ENCODE data around the gene ST8SIA6. TPM values are rescaled to one million over a fixed set of nuclear protein-coding genes. Genes with fewer than 3 reads are reported as not detected.

The ST8SIA6 gene
- total and polyA plus RNA-seq, 2 of the 8 experiments (the other 6 are each of a cell fraction or from before 2014, with no cell fraction given): 0.70 to 1.1 TPM

DNA sequence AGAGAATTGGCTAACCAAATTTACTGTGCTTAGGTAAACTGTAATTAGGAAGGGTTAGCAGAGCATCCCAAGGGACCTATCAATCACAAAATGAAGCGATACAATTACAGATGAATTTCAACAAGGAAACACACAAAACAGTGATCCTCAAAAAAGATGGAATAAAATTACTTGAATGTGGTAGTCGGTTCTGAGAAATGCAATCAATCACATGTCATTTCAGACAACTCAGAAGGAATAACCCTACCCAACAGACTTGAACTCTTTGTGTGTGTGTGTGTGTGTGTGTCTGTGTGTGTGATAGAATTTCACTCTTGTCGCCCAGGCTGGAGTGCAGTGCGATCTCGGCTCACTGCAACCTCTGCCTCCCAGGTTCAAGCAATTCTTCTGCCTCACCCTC, 43.5 kb downstream of the ST8SIA6 start:
- no peaks in the 10 kb centered on the region for H3K9me3 ChIP-seq (ENCODE audit: insufficient read depth in 2 of 2, low read depth in 1 of 2, low read length in 1 of 2)
- H3K56ac ChIP-seq (replicated peaks; ENCODE audit: insufficient read length, low read depth, low read length): no peak overlapping the region
- no peak overlapping the region for H2AFZ ChIP-seq (ENCODE audit: low read length)
- no peaks in the 10 kb centered on the region for H3K79me1 ChIP-seq (ENCODE audit: low read depth, low read length)
- no peak overlapping the region for H3K9ac ChIP-seq (replicated peaks in 1 of 4; ENCODE audit: extremely low read depth in 1 of 4, low read depth in 3 of 4, low read length in 3 of 4)
- H3K14ac ChIP-seq (ENCODE audit: insufficient read length): no peak overlapping the region
- no peak overlapping the region for H3K4me2 ChIP-seq (ENCODE audit: insufficient read depth in 1 of 2, low read depth in 2 of 2, low read length in 2 of 2)
- no peak overlapping the region for H3K23ac ChIP-seq (ENCODE audit: insufficient read length)
- H4K91ac ChIP-seq (replicated peaks; ENCODE audit: insufficient read length, low read length): no peak overlapping the region
- DNase-seq (ENCODE audit: low read depth in 1 of 2, low spot score in 2 of 2) (no peak), FAIRE-seq (no peak)
- peaks cover 0 to 5% (median 1%) of the 10 kb centered on the region in 4 experiments; a peak in 2 of 7 replicates for H3K4me1 ChIP-seq (replicated peaks in 1 of 4; ENCODE audit: control insufficient read depth in 3 of 4, insufficient read depth in 4 of 4, low read length in 3 of 4)
- no peak overlapping the region for H2BK20ac ChIP-seq (ENCODE audit: low read length)
- H3K18ac ChIP-seq (ENCODE audit: extremely low read depth, low read length): no peak overlapping the region
- no peaks in the 10 kb centered on the region for H3K79me2 ChIP-seq (ENCODE audit: control insufficient read depth in 1 of 2, insufficient read depth in 2 of 2, low read length in 2 of 2)
- no peaks in the 10 kb centered on the region for H3K27me3 ChIP-seq (replicated peaks in 1 of 4; ENCODE audit: control insufficient read depth in 3 of 4, extremely low read depth in 1 of 4, insufficient read depth in 3 of 4, low read length in 3 of 4)
- H4K5ac ChIP-seq (ENCODE audit: insufficient read length, low read depth, low read length): no peak overlapping the region
- no peak overlapping the region for H4K8ac ChIP-seq (ENCODE audit: extremely low read depth, insufficient read depth, low read length)
- no peaks in the 10 kb centered on the region for H3K36me3 ChIP-seq (ENCODE audit: control insufficient read depth in 2 of 4, insufficient read depth in 4 of 4, low read length in 3 of 4)
- H2BK12ac ChIP-seq (ENCODE audit: low read depth, low read length): no peak overlapping the region
- no peak overlapping the region for H2AK5ac ChIP-seq (ENCODE audit: low read depth, low read length)
- ChIA-PET CTCF (ENCODE audit: partially characterized antibody) (interaction anchor here (1.1 to 2.3 kb wide), 6 partner anchors 10 to 190 kb away, joined by 4 to 11 read pairs (median 4); no protein-coding TSS in a partner anchor), POLR2A (ENCODE audit: partially characterized antibody) (no interaction called here)
- no peaks in the 10 kb centered on the region for H4K20me1 ChIP-seq (replicated peaks in 1 of 2; ENCODE audit: control insufficient read depth in 1 of 2, insufficient read depth in 2 of 2, low read length in 2 of 2)
- H3K27ac ChIP-seq (ENCODE audit: low read depth, low read length): no peak overlapping the region
- no peak overlapping the region for H3K4me3 ChIP-seq (ENCODE audit: extremely low read depth in 1 of 4, insufficient read depth in 2 of 4, low read depth in 3 of 4, low read length in 4 of 4)
- H2BK15ac ChIP-seq (ENCODE audit: low read length): no peak overlapping the region
- no peak overlapping the region for H2BK120ac ChIP-seq (replicated peaks; ENCODE audit: low read depth, low read length)
- 92% methylated on average over 5 of the region's 5 CpGs; no CpG with 5 or more reads in 1 of the 2 experiments for WGBS, 2 experiments (ENCODE audit: extremely low coverage in 1 of 2, insufficient coverage in 1 of 2, insufficient read length in 1 of 2, insufficient replicate concordance in 2 of 2, low coverage in 1 of 2, low lambda C conversion rate in 2 of 2, missing lambda C conversion rate in 1 of 2)
- TF ChIP-seq SP2 (IDR thresholded peaks at IDR 0.05; ENCODE audit: low read length) (no peak), CEBPB (IDR thresholded peaks at IDR 0.05; ENCODE audit: low read depth, low read length) (no peak), GABPA (IDR thresholded peaks at IDR 0.05; ENCODE audit: borderline replicate concordance, insufficient read depth, low read length) (no peak), POLR2AphosphoS5 (IDR thresholded peaks at IDR 0.05; ENCODE audit: low read depth, low read length) (no peak), JUND (IDR thresholded peaks at IDR 0.05; ENCODE audit: low read length) (no peak), RNF2 (IDR thresholded peaks at IDR 0.05; ENCODE audit: borderline replicate concordance, low read depth, low read length, missing control alignments, poor library complexity, severe bottlenecking) (no peak), CBX8 (IDR thresholded peaks at IDR 0.05; ENCODE audit: borderline replicate concordance, low read depth, low read length) (no peak), TBP (IDR thresholded peaks at IDR 0.05; ENCODE audit: low read depth, low read length) (no peak), KDM5A (IDR thresholded peaks at IDR 0.05; ENCODE audit: low read length) (no peak), SIX5 (IDR thresholded peaks at IDR 0.05; ENCODE audit: low read depth, low read length) (no peak), HDAC6 (IDR thresholded peaks at IDR 0.05; ENCODE audit: low read depth, low read length) (no peak), POLR2A (IDR thresholded peaks at IDR 0.05; ENCODE audit: control extremely low read depth in 1 of 2, low read depth in 2 of 2, low read length in 2 of 2) (no peak), SIRT6 (IDR thresholded peaks at IDR 0.05; ENCODE audit: low read length) (no peak)
- TF ChIP-seq, protein P1, sequence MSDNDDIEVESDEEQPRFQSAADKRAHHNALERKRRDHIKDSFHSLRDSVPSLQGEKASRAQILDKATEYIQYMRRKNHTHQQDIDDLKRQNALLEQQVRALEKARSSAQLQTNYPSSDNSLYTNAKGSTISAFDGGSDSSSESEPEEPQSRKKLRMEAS (IDR thresholded peaks at IDR 0.05): no peak
- no peak overlapping the region for H2BK5ac ChIP-seq (ENCODE audit: low read depth, low read length)
- no peak overlapping the region for H3K4ac ChIP-seq (replicated peaks; ENCODE audit: insufficient read length, low read depth, low read length)
- H3K23me2 ChIP-seq (ENCODE audit: low read depth, low read length): no peaks in the 10 kb centered on the region

Measured in H1 (cell line).